Stimulated activated CD8-positive, alpha-beta memory T cell treated with anti-CD3 and anti-CD28 coated beads, Interleukin-7, amount 100 ng/mL, for 48 hours (primary cell): ENCODE data around the gene SHE.
A peak's percentile ranks its signal among the peaks of the same experiment; 100 is the strongest.

Source experiments
- DNase-seq, 2 donors: peaks; one replicate each; pipeline ENCODE4 v3.0.0-alpha.2; 2020; ENCODE audit warnings: low read depth in 1 of 2; ENCODE audit errors: extremely low read depth in 1 of 2

SHE gene

DNA sequence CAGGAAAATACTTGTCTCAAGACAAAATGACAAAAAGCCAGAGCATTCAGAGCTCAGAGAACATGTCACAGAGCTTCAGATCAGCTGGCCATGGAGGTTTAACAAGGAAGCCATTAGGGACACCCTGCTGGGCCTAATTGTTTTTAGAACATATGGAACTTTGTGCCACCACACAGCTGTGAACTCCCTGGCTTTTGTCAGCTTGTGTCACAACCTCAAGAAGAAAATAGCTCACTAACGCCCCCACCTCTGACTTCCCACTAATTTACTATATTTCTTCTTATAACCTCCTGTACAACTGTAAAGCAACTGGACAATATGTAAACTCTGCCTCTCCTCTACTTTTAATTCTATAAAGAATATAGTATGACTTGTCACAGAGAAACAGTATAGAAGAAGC lies 21.2 kb downstream of the SHE start:
- DNase-seq: no peak

DNA sequence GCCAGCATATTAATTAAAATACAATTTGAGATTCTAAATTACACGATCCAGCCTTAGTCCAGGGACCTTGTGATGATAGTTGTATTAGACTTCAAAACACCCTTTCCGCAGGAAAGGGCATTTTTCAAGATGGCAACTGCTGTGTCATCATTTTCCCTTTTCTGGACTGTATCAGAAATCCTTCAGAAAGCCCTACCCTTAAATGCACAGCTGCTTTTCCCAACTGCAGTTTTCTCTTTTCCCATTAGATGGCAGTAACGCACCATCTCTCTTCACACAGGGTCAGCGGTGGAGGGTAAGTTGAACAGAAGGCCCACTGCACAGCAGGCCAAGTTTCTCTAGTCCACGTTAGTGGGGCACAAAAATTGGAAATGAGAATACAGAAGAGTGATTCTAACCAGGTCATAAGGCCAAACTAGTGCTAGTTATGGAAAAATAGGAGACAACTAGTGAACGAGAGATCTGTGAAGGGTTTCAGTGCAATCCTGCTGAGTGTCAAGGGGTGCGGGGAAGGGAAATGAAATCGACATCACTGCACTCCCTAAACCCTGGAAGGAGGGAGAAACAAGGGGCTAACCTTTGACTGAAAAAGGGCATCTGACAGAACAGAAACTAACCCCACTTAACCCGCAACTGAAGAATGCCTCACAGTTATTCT lies 22.3 kb downstream of the SHE start:
- no peak for DNase-seq

DNA sequence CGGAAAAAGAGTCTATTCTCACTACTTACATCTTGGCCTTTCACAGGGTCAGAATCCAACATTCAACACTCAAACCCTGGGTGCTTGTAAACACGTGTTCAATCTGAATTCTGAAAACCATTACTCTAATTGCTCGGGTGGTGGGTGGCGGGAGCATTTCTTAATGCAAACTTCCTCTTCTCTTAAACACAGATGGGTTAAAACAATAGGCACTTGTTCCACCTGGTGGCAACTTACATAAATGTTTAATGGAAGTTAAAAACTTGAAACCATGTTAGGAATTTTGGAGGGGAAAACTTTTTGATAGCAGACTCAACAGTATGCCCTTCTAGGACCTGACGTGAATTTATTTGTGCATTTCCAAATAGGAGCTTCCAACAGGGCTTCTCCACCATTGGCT lies 23.6 kb downstream of the SHE start:
- no peak for DNase-seq

GRCh38 chr1:154478013-154478412 lies 24.2 kb downstream of the SHE start:
- DNase-seq: no peak

GRCh38 chr1:154476791-154477190 lies 25.4 kb downstream of the SHE start:
- no peak for DNase-seq

GRCh38 chr1:154474802-154475201 lies 27.4 kb downstream of the SHE start:
- no peak for DNase-seq

GRCh38 chr1:154471304-154471703 lies 30.9 kb downstream of the SHE start:
- no peak for DNase-seq

DNA sequence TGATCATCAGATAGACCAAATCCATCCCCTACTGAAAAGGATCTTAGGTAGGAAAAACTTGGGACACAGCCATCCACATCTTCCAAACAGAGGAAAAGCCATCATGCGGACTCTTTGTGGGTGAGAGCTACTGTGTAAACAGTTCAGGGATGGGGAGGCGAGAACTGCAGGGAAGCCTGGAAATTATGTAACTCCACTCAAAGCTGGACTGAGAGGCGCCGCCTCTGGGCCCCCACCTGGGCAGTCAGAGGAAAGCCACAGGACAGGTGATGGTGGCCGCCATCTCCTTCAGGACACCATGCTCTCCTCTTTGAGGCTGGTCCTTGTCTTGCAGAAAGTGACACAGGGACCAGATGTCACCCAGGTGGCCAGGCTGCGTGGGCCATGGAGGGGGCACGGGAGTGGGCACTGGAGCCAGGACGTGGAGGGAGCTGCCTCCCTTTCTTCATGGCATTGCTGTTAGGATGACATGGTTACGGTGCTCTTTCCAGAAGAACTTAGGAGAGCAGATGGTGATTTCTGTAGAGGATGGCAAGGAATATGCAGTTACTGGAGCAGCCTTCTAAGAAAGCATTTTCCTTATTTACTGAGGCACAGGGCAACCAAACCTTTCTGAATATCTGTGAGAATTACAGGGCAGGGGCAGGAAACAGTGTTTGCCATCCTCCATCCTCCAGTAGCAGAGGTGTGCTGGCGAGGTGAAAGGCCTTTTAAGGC lies 32.2 kb downstream of the SHE start:
- DNase-seq: no peak

GRCh38 chr1:154468535-154469250 lies 33.5 kb downstream of the SHE start:
- no peak for DNase-seq

DNA sequence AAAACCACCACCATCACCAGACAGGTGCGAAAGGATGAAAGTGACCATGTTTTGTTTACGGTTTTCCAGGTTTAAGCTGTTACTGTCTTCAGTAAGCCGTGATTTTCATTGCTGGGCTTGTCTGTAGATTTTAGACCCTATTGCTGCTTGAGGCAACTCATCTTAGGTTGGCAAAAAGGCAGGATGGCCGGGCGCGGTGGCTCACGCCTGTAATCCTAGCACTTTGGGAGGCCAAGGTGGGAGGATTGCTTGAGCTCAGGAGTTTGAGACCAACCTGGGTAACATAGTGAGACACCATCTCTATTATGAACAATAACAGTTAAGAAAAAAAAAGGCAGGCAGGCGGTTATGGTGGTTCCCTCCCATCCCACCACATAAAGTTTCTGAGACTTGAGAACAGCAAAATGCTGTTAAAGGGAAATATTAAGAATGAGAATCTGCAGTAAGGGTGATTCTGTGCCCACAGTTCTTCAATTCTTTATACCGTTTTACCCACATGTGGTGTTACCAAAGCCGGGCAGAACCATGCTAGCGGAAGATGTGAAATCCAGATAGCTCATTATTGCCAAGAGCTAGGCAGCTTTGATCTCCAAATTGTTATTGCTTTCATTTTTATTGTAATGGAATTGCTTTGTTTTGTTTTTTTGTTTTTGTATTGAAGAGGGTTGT lies 34.6 kb downstream of the SHE start:
- no peak for DNase-seq

DNA sequence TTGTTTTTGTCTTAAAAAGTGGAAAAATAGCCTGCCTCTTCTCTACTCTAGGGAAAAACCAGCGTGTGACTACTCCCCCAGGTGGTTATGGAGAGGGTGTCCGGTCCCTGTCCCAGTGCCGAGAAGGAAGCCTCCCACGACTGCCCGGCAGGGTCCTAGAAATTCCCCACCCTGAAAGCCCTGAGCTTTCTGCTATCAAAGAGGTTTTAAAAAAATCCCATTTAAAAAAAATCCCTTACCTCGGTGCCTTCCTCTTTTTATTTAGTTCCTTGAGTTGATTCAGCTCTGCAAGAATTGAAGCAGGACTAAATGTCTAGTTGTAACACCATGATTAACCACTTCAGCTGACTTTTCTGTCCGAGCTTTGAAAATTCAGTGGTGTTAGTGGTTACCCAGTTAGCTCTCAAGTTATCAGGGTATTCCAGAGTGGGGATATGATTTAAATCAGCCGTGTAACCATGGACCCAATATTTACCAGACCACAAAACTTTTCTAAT lies 35.2 kb downstream of the SHE start:
- DNase-seq: no peak

DNA sequence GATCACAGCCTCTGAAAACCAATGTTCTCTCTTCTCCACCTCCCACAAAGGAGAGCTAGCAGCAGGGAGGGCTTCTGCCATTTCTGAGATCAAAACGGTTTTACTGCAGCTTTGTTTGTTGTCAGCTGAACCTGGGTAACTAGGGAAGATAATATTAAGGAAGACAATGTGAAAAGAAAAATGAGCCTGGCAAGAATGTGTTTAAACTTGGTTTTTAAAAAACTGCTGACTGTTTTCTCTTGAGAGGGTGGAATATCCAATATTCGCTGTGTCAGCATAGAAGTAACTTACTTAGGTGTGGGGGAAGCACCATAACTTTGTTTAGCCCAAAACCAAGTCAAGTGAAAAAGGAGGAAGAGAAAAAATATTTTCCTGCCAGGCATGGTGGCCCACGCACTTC lies 36.0 kb downstream of the SHE start:
- no peak for DNase-seq

DNA sequence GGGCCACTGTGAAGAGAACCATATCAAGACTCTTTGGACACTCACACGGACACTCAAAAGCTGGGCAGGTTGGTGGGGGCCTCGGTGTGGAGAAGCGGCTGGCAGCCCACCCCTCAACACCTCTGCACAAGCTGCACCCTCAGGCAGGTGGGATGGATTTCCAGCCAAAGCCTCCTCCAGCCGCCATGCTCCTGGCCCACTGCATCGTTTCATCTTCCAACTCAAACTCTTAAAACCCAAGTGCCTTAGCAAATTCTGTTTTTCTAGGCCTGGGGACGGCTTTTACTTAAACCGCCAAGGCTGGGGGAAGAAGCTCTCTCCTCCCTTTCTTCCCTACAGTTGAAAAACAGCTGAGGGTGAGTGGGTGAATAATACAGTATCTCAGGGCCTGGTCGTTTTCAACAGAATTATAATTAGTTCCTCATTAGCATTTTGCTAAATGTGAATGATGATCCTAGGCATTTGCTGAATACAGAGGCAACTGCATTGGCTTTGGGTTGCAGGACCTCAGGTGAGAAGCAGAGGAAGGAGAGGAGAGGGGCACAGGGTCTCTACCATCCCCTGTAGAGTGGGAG lies 36.5 kb downstream of the SHE start:
- no peak for DNase-seq

DNA sequence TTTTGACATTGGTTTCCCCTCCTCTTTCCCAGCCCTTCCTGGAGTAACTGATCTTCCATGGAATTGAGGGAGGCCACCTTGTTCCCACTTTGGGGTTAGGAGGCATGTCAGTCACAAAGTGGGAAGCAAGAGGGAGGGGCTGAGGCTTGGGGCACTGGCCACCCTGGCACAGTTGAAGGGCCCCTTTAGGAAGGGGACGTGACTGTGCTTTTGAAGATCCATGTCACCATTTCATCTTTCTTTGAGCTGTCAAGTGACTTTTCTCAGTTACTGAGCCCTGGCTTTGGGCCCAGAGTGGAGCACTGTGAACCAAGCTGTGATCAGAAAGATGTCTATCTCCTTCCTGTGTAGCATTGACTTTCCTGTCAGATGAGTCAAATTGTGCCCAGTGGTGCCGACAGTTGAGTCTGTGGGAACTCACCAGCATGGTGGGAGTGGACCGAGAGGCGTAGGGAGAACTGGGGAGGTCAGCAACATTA lies 38.7 kb downstream of the SHE start:
- DNase-seq: peak in 1 of 2 donors; percentile 60

DNA sequence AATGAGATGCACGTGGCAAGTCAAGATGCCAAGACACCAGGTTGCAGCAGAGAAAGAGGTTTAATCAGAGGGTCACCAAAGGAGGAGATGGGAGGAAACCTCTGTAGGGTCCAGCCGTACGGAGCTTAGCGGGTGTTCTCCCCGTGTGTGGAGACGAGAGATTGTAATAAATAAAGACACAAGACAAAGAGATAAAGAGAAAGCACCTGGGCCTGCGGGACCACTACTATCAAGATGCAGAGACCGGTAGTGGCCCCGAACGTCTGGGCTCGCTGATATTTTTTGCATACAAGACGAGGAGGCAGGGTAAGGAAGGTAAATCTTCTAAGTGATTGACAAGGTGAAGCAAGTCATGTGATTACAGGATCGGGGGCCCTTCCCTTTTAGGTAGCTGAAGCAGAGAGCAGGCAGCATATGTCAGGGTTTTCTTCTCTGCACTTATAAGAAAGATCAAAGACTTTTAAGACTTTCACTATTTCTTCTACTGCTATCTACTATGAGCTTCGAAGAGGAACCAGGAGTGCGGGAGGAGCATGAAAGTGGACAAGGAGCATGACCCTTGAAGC lies 41.4 kb downstream of the SHE start:
- DNase-seq: no peak

GRCh38 chr1:154459080-154459479 lies 43.1 kb downstream of the SHE start:
- DNase-seq: no peak

GRCh38 chr1:154456631-154457030 lies 45.6 kb downstream of the SHE start:
- no peak for DNase-seq

GRCh38 chr1:154454386-154455120 lies 47.7 kb downstream of the SHE start:
- no peak for DNase-seq

- no peak for DNase-seq
Observed at GRCh38 chr1:154453574-154454352, 48.4 kb downstream of the SHE start.
